Fibroblast of skin of abdomen (primary cell): Measurements from ENCODE around the gene NAPA.

Source experiments
- DNase-seq: peaks from one replicate; pipeline ENCODE4 v3.0.0-alpha.2; 2013

NAPA gene

DNA sequence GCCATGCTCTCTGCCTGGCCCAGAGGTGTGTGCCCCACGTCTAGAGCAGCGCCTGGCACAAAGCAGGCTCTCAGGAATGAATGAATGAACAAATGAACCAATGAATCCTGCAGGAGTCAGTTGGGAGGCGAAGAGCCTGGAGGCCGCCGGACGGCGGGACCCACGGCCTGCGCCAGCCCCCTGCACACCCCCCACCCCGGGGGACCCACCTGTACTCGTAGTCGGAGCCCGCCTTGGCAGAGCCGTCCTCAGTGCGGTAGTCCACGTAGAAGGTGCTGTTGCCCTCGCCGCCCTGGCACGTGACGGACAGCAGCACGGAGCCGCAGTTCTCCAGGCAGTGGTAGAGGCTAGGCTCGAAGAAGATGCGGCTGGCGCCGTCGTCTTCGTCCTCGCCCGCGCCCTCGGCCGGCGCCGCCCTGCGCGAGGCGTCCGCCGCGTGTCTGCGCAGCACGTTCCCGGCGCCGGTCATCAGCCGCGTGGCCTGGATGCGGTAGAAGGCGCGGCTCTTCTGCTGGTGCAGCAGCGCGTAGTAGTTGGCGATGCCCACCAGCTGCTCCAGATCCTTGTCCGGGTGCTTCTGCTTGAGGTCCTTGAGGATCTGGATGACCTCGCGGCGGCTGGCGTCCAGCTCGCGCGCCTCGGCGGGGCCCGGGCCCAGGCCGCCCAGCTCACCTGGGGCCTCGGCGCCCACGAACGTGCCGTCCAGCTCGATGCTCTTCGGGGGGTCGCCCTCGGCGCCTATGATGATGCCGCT is 58.0 kb downstream of the NAPA start:
- no peak for DNase-seq

GRCh38 chr19:47450478-47450877 is 64.4 kb downstream of the NAPA start:
- no peak for DNase-seq

- DNase-seq: no peak
Observed at GRCh38 chr19:47448360-47448727, 66.5 kb downstream of the NAPA start.

- DNase-seq: peak; percentile 16
Observed at GRCh38 chr19:47447470-47448359, 67.1 kb downstream of the NAPA start.

DNA sequence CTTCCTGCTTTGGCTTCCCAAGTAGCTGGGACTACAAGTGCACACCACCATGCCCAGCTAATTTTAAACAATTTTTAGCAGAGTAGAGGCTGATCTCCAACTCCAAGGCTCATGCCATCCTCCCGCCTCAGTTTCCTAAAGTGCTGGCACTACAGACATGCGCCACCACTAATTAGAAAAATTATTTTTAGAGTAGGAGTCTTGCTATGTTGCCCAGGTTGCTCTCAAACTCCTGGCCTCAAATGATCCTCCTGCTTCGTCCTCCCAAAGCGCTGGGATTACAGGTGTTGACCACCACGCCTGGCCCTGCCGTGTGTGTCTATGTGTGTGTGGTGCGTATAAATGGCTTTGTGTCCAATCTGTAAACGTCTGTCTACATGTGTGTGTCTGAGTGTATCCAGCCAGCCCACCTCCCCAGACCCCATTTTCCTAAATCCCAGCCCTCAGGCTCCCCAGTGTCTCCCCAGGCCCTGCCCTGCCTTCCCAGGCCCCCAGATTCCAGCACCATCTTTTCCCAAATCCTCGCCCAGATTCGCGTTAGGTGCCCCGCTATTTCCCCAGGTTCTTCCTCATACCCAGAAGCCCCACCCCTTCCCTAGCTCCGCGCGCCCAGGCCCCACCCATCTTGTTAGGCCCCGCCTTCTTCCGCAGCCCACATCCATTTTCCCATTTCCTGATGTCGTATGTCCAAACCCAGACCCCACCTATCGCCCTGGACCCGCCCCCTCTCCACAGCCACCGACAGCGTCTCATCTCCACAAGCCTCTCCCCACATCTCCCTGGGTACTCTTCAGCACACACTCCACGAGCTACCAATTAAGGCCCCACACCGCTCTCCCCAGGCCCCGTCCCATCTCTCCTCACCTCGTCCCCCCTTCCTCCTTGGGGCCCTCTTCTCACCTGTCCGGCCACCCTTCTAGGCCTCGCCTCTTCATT is 68.1 kb downstream of the NAPA start:
- DNase-seq: no peak

GRCh38 chr19:47445937-47446402 is 68.9 kb downstream of the NAPA start:
- no peak for DNase-seq

DNA sequence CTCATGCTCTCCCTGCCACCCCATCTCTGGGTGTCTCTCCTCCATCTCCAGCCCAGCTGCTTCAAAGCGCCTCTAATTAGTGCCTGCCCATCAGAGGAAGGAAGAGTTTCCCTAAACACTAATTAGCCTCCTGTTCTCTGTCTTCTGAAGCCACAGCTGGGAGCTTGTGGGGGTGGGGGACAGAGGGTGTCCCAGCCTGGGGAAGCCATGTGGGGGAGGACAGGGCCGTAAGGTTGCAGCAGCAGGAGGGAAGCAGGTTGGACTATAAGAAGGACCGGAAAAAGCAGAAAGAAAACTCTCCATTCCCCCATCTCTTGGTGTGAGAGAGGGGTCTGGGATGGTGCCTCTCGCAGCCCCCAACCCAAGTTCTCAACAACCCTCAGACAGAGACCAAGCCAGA is 69.3 kb downstream of the NAPA start:
- no peak for DNase-seq

GRCh38 chr19:47444388-47444821 is 70.5 kb downstream of the NAPA start:
- no peak for DNase-seq

DNA sequence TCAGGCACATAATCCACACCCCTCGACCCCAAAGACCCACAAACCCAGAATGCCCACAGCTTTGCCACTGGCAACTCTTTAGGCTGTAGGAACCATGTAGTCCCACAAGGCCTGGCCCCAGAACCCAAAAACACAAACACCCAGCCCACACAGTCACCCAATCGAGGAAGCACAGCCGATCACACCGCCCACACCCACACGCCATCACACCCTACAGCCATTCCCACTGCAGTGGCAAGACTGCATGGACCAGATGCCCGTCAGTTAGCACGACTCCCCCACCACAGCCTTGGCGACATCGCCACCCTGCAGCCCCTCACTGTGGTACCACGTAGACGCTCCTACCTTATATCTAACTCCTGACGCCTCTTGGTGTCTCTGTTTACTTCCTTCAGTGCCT is 71.5 kb downstream of the NAPA start:
- no peak for DNase-seq

DNA sequence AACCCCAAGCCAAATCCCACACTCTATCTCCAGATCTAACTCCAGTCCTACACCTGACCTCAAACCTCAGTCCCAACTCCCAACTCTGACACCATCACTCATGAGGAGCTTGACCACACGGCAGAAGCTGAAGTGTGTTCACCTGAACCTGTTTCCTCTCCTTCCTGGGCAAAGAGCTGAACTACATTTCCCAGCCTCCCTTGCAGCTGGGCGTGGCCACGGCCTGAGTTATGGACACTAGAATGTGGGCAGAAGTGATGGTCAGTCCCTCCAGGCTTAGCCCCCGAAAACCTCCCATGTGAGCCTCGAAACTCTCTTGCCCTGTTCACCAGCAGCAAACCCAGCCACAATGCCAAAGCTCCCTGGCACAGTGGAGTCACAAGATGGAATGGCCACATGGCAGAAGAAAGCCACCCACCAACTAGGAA is 76.1 kb downstream of the NAPA start:
- no peak for DNase-seq
